GM12873 (cell line): ENCODE results near the gene CASP2.

Experiments
- CTCF ChIP-seq: IDR thresholded peaks from 2 replicates; pipeline ENCODE4 v1.5.1; 2012; ENCODE audit warnings: low read depth, mild to moderate bottlenecking, moderate library complexity, low read length, control low read depth; ENCODE audit not compliant: insufficient read depth; ENCODE audit errors: missing control alignments

CASP2 gene

GRCh38 chr7:143245123-143245522, 43.0 kb upstream of the CASP2 start:
- TF ChIP-seq CTCF: no peak

GRCh38 chr7:143247372-143247771, 40.8 kb upstream of the CASP2 start:
- TF ChIP-seq CTCF: no peak

- TF ChIP-seq CTCF: no peak
Observed at GRCh38 chr7:143248761-143249354, 39.3 kb upstream of the CASP2 start.

GRCh38 chr7:143250199-143250598, 38.0 kb upstream of the CASP2 start:
- no peak for TF ChIP-seq CTCF

- TF ChIP-seq CTCF: no peak
Observed at GRCh38 chr7:143250822-143251221, 37.3 kb upstream of the CASP2 start.

GRCh38 chr7:143252006-143252405, 36.1 kb upstream of the CASP2 start:
- no peak for TF ChIP-seq CTCF

- TF ChIP-seq CTCF: no peak
Observed at GRCh38 chr7:143255564-143255963, 32.6 kb upstream of the CASP2 start.

- TF ChIP-seq CTCF: peak; percentile 28
Observed at GRCh38 chr7:143256325-143256724, 31.8 kb upstream of the CASP2 start.
